HAP-1 (cell line): ENCODE results near the gene SLIT1.

Source experiments
- DNase-seq, 2 experiments: peaks; one replicate each; pipeline ENCODE4 v3.0.0-alpha.2; 2016 to 2020; ENCODE audit warnings: low spot score in 2 of 2
- H3K27me3 ChIP-seq: fragments of 250-450 bp; sonication (Bioruptor Pico); 2 replicates; pipeline ENCODE4 v1.5.1; 2020; ENCODE audit warnings: low read depth, mild to moderate bottlenecking, moderate library complexity
- H3K36me3 ChIP-seq: fragments of 250-450 bp; sonication (Bioruptor Pico); replicated peaks from 2 replicates; pipeline ENCODE4 v1.5.1; 2020; ENCODE audit warnings: mild to moderate bottlenecking
- H3K4me1 ChIP-seq: fragments of 250-450 bp; sonication (Bioruptor Pico); 2 replicates; pipeline ENCODE4 v1.5.1; 2020; ENCODE audit warnings: mild to moderate bottlenecking
- H3K4me3 ChIP-seq: fragments of 250-450 bp; sonication (Bioruptor Pico); 2 replicates; pipeline ENCODE4 v1.5.1; 2020; ENCODE audit warnings: mild to moderate bottlenecking, moderate library complexity
- H3K9me3 ChIP-seq: fragments of 250-450 bp; sonication (Bioruptor Pico); 2 replicates; pipeline ENCODE4 v1.5.1; 2020; ENCODE audit warnings: mild to moderate bottlenecking, moderate library complexity
- in situ Hi-C: fragments of 300-500 bp; cut with MboI; formaldehyde crosslinking; loops from 3 replicates; pipeline ENCODE4 v1.14.3; 2020; ENCODE audit warnings: low sequenced_read_pairs, inconsistent platforms, mixed read lengths

The SLIT1 gene

DNA sequence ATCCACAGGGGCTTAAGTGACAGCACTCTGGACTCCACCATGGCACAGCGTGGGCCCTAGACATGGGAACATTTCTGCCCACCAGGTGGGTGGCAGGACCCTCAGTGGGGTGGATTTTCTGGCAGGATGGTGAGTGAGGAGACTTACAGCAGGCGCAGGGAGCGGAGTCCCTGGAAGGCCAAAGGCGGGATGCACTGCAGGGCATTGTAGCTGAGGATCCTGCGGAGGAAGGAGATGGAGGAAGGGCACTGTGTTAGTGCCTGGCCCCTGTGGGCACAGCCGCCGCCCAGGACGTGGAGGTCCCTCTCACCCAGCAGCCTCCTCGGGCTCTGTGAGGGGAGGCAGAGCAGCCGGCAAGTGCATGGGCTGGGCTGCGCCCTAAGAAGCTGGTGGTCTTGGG, 154.3 kb downstream of the SLIT1 start:
- in situ Hi-C loops: loop anchor here (10.0 kb wide), 1 partner anchor 657 kb away; no protein-coding TSS in a partner anchor
- H3K9me3 ChIP-seq: peaks cover 2% of the 10 kb centered on the region; the same call in 1 of the 2 replicates
- no peak overlapping the region for H3K4me3 ChIP-seq
- no peaks in the 10 kb centered on the region for H3K36me3 ChIP-seq
- H3K4me1 ChIP-seq: no peaks in the 10 kb centered on the region
- no peak for DNase-seq
- peaks cover 3% of the 10 kb centered on the region for H3K27me3 ChIP-seq

DNA sequence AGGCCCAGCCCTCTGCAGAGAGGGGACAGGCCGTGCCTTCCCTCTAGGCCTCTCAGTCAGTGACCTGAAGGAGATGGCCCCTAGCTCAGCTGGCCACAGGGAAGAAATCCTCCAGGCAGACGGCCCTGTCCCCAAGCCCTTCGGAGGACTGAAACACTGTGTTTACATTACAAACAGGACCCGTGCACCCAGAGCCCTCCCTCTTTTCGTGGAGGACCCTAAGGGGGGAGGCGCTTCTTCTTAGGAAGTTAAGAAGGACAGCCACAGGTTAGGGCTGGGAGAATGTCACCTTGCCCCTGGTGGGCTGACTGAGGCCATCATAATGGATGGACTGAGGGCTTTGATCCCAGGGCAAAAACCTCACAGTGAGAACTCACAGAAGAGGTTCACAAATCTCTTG, 154.9 kb downstream of the SLIT1 start:
- H3K27me3 ChIP-seq: peaks cover 3% of the 10 kb centered on the region; the same call in 1 of the 2 replicates
- peaks cover 2% of the 10 kb centered on the region; the same call in 1 of the 2 replicates for H3K9me3 ChIP-seq
- no peak for DNase-seq
- no peak overlapping the region for H3K4me3 ChIP-seq
- H3K36me3 ChIP-seq: no peaks in the 10 kb centered on the region
- in situ Hi-C loops: loop anchor here (10.0 kb wide), 1 partner anchor 656 kb away; no protein-coding TSS in a partner anchor
- H3K4me1 ChIP-seq: no peaks in the 10 kb centered on the region

GRCh38 chr10:97029271-97029670, 156.5 kb downstream of the SLIT1 start:
- Histone ChIP-seq H3K9me3 (peaks cover 2% of the 10 kb centered on the region; the same call in 1 of the 2 replicates), H3K4me3 (no peak overlapping the region), H3K27me3 (peaks cover 5% of the 10 kb centered on the region; the same call in 1 of the 2 replicates), H3K4me1 (no peaks in the 10 kb centered on the region), H3K36me3 (no peaks in the 10 kb centered on the region)
- DNase-seq: no peak
- in situ Hi-C loops: no loop called here

DNA sequence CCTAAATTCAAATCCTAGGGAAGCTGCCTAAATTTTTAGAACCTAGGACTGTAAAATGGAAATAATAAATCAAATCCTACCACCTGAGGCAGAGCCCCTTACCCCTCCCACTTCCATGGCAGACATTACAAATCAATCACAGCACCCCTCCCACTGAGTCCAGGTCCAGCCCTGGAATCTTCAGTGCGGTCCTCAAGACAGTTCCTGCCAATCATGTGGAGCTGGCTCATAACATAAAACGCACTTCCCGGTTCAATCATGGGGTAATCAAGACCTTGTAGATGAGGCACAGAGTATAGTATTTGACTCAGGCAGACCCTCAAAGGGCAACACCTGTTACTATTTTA, 157.0 kb downstream of the SLIT1 start:
- H3K9me3 ChIP-seq: peaks cover 2% of the 10 kb centered on the region; the same call in 1 of the 2 replicates
- DNase-seq: no peak
- in situ Hi-C loops: no loop called here
- H3K4me3 ChIP-seq: no peak overlapping the region
- H3K27me3 ChIP-seq: peaks cover 5% of the 10 kb centered on the region; the same call in 1 of the 2 replicates
- no peaks in the 10 kb centered on the region for H3K36me3 ChIP-seq
- H3K4me1 ChIP-seq: no peaks in the 10 kb centered on the region

- H3K9me3 ChIP-seq: peaks cover 2% of the 10 kb centered on the region; the same call in 1 of the 2 replicates
- H3K4me1 ChIP-seq: no peaks in the 10 kb centered on the region
- H3K4me3 ChIP-seq: no peak overlapping the region
- H3K36me3 ChIP-seq: no peaks in the 10 kb centered on the region
- in situ Hi-C loops: no loop called here
- H3K27me3 ChIP-seq: peaks cover 5% of the 10 kb centered on the region; the same call in 1 of the 2 replicates
- no peak for DNase-seq
These were observed 157.5 kb downstream of the SLIT1 start for GRCh38 chr10:97028126-97028831.

DNA sequence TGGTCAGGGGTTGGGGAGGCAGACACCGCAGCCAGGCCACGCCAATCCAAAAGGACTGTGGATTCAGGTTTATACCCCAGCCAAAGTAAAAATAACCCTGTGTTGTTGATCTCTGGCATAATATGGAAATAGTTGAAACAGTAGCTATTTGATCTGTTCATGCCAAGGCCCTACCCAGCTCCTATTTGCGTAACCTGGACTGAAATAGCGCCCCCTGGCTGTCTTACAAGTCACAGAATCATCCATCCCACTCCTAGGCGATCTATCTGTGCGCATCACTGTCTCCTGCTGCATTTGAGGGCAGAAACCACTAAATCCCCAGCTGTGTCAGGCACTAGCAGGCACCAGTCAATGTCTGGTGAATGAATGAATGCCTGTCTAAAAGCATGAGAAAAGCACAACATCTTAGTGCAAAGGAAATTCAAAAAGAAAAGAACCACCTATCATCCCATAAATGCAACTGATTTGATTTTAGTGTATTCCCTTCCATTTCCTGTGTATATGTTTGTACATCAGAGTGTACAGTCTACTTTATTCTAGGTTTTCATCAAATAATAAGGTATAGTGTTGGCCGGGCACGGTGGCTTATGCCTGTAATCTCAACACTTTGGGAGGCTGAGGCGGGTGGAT, 160.0 kb downstream of the SLIT1 start:
- Histone ChIP-seq H3K4me3 (no peak overlapping the region), H3K4me1 (no peaks in the 10 kb centered on the region), H3K27me3 (peaks cover 5% of the 10 kb centered on the region; the same call in 1 of the 2 replicates), H3K36me3 (no peaks in the 10 kb centered on the region), H3K9me3 (peaks cover 2% of the 10 kb centered on the region; the same call in 1 of the 2 replicates)
- in situ Hi-C loops: no loop called here
- DNase-seq: peak; percentile 39 to 75

GRCh38 chr10:97024168-97025073, 161.3 kb downstream of the SLIT1 start:
- Histone ChIP-seq H3K4me1 (no peaks in the 10 kb centered on the region), H3K9me3 (peaks cover 2% of the 10 kb centered on the region; the same call in 1 of the 2 replicates), H3K27me3 (0 out of 2 replicates have a peak, but pooled peaks cover 2% of the 10 kb centered on the region), H3K4me3 (no peak overlapping the region), H3K36me3 (no peaks in the 10 kb centered on the region)
- no peak for DNase-seq
- in situ Hi-C loops: no loop called here

- Histone ChIP-seq H3K9me3 (peaks cover 2% of the 10 kb centered on the region; the same call in 1 of the 2 replicates), H3K27me3 (0 out of 2 replicates have a peak, but pooled peaks cover 2% of the 10 kb centered on the region), H3K36me3 (no peaks in the 10 kb centered on the region), H3K4me1 (no peaks in the 10 kb centered on the region), H3K4me3 (no peak overlapping the region)
- no peak for DNase-seq
- in situ Hi-C loops: no loop called here
These were observed 162.2 kb downstream of the SLIT1 start for GRCh38 chr10:97023401-97024167.

DNA sequence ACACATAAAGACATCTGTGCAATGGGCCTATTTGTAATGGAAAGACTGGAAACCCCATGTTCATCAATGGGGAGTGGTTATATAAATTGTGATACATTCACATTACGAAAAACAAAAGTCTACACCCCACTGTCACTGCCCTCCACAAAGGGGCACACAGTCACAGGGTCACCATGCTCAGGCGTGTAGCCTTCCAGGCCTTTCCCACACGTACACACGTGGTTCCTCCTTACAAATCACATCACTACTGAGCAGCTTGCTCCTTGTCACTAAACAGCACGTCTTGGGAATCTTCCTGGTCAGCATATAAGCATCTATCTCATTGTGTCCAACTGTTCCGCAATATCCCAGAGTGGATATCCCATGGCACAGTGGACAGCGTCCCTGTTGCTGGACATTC, 163.1 kb downstream of the SLIT1 start:
- no peak for DNase-seq
- Histone ChIP-seq H3K4me3 (no peak overlapping the region), H3K36me3 (no peaks in the 10 kb centered on the region), H3K4me1 (no peaks in the 10 kb centered on the region), H3K27me3 (0 out of 2 replicates have a peak, but pooled peaks cover 2% of the 10 kb centered on the region), H3K9me3 (peaks cover 2% of the 10 kb centered on the region; the same call in 1 of the 2 replicates)
- in situ Hi-C loops: no loop called here

GRCh38 chr10:97020452-97021400, 165.0 kb downstream of the SLIT1 start:
- Histone ChIP-seq H3K4me3 (no peak overlapping the region), H3K27me3 (no peaks in the 10 kb centered on the region), H3K4me1 (no peaks in the 10 kb centered on the region), H3K9me3 (no peaks in the 10 kb centered on the region), H3K36me3 (no peaks in the 10 kb centered on the region)
- in situ Hi-C loops: no loop called here
- no peak for DNase-seq

- H3K4me3 ChIP-seq: no peak overlapping the region
- no peaks in the 10 kb centered on the region for H3K27me3 ChIP-seq
- H3K36me3 ChIP-seq: no peaks in the 10 kb centered on the region
- DNase-seq: no peak
- H3K9me3 ChIP-seq: no peaks in the 10 kb centered on the region
- H3K4me1 ChIP-seq: no peaks in the 10 kb centered on the region
- in situ Hi-C loops: no loop called here
These were observed 166.4 kb downstream of the SLIT1 start for GRCh38 chr10:97019213-97019844.
